A549 treated with Hydrocortisone at 1 μM for 4 hours (cell line): ENCODE data around the gene LANCL1. TPM values are rescaled to one million over a fixed set of nuclear protein-coding genes. Genes with fewer than 3 reads are reported as not detected.

Source experiments
- total RNA-seq: library from RNA; stranded (reverse); fragments of 200-300 nt; extraction: Qiagen RNA extraction; gene quantifications from 5 replicates; pipeline ENCODE4 v1.2.3, GENCODE V29; 2022

The LANCL1 gene
- total RNA-seq = 17.2 to 33.7 TPM (median 28.0 TPM) in 5 replicates

GRCh38 chr2:210476194-210477128, at the start of gene LANCL1:
LANCL1 (minus strand) TSS chr2:210476759; CDS start chr2:210476396, 363 bp downstream.

Other genes starting within 250 kb of the LANCL1 start
- not detected in 5 replicates for gene MYL1, start 161.6 kb downstream of the LANCL1 start, total RNA-seq
- 10.9 to 18.3 TPM (median 14.1 TPM) in 5 replicates for gene CPS1, start 79.8 kb upstream of the LANCL1 start, total RNA-seq